Stimulated activated CD4-positive, alpha-beta T cell treated with anti-CD3 and anti-CD28 coated beads, Interleukin-15, amount 100 ng/mL, for 24 hours (primary cell): ENCODE data around the gene NSL1.
A peak's percentile ranks its signal among the peaks of the same experiment; 100 is the strongest.

ENCODE experiments used
- DNase-seq: peaks from one replicate; pipeline ENCODE4 v3.0.0-alpha.2; 2020

The NSL1 gene

GRCh38 chr1:212701910-212702309, 89.7 kb downstream of the NSL1 start:
- no peak for DNase-seq

- peak; percentile 41 for DNase-seq
Observed at GRCh38 chr1:212700892-212701819, 90.4 kb downstream of the NSL1 start.

- peak; percentile 79 for DNase-seq
Observed at GRCh38 chr1:212700223-212700891, 91.2 kb downstream of the NSL1 start.

GRCh38 chr1:212699625-212700222, 91.9 kb downstream of the NSL1 start, which contains the start of gene BATF3:
BATF3 (minus strand) TSS chr1:212699840; CDS start chr1:212699762, 78 bp downstream.
- DNase-seq: peak; percentile 81

GRCh38 chr1:212699104-212699624, 92.4 kb downstream of the NSL1 start:
- DNase-seq: peak; percentile 76

GRCh38 chr1:212698467-212699103, 93.0 kb downstream of the NSL1 start:
- no peak for DNase-seq

GRCh38 chr1:212696721-212697331, 94.8 kb downstream of the NSL1 start:
- DNase-seq: no peak

- DNase-seq: no peak
Observed at GRCh38 chr1:212692774-212693644, 98.6 kb downstream of the NSL1 start.

GRCh38 chr1:212691561-212692071, 100.0 kb downstream of the NSL1 start:
- DNase-seq: peak; percentile 31

GRCh38 chr1:212690816-212691403, 100.7 kb downstream of the NSL1 start:
- DNase-seq: no peak

GRCh38 chr1:212689758-212690529, 101.6 kb downstream of the NSL1 start:
- DNase-seq: no peak

- no peak for DNase-seq
Observed at GRCh38 chr1:212689196-212689725, 102.3 kb downstream of the NSL1 start.

GRCh38 chr1:212688341-212689047, 103.1 kb downstream of the NSL1 start:
- DNase-seq: no peak

GRCh38 chr1:212687811-212688210, 103.8 kb downstream of the NSL1 start:
- no peak for DNase-seq

GRCh38 chr1:212686591-212686990, 105.0 kb downstream of the NSL1 start:
- no peak for DNase-seq

GRCh38 chr1:212686069-212686468, 105.5 kb downstream of the NSL1 start:
- no peak for DNase-seq

GRCh38 chr1:212685429-212685828, 106.1 kb downstream of the NSL1 start:
- no peak for DNase-seq

GRCh38 chr1:212684521-212685090, 107.0 kb downstream of the NSL1 start:
- DNase-seq: no peak

GRCh38 chr1:212684076-212684475, 107.5 kb downstream of the NSL1 start:
- no peak for DNase-seq
